Left ventricle myocardium superior (tissue), 1 donor: Measurements from ENCODE around the gene RASGRP2. TPM values are rescaled to one million over a fixed set of nuclear protein-coding genes. Genes with fewer than 3 reads are reported as not detected.
"Not testable (repeated sequence)": the region's sequence is repeated elsewhere in the genome, so short reads cannot be mapped to it uniquely, and the experiment has no call there.

Experiments used
- ATAC-seq: fragments of 200-7000 bp; cut with Tn5 transposase; one replicate; pipeline ENCODE4 v1.9.1; 2020; ENCODE audit warnings: mild to moderate bottlenecking, moderate library complexity
- DNase-seq: peaks from one replicate; pipeline ENCODE4 v3.0.0-alpha.2; 2020
- intact Hi-C: fragments of 100-400 bp; cut with micrococcal nuclease; formaldehyde crosslinking; loops from one replicate; pipeline ENCODE4 v1.11.0; 2022
- total RNA-seq: library from RNA; stranded (reverse); fragmentation: NEBNext Ultra II Directional; extraction: Animal tissue kit (Norgen Biotek cat#: 25700); gene quantifications from one replicate; pipeline ENCODE4 v1.2.1, GENCODE V29; 2021
- donor health status: DM: no; HTN: yes; CAD: no; lungs with severe emphysema.

Gene RASGRP2
- total RNA-seq, 1 donor from 2014 or later = 44.5 TPM

DNA sequence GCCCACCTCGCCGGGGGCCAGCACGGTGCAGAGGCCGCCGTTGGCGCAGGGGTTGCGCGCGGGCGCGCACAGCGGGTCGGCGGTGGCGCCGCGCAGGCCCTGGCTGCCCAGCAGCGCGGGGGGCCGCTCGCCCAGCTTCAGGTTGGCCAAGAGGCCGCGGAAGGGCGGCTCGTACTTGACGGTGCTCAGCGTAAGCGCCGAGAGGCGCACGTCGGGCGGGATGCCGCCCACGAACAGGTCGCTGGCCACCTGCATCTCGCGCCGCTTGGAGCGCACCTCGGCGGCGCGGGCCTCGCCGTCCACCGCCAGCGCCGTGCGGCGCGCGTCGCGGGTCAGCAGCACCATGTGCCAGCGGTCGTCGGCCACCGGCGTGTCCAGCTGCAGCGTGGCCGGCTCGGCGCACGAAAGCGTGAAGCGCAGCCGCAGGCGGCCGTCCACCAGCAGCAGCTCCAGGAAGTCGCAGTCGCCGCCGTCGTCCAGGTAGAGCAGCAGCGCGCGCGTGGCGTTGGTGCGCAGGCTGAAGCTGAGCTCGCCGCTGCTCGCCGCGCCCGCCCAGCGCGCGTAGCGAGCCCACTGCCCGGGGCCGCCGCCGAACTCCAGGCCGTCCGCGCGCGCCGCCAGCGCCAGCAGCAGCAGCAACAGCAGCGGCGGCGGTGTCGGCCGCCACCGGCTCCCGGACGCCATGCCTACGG lies 30.8 kb downstream of the RASGRP2 start:
- intact Hi-C loops = no loop called here
- ATAC-seq = peak; percentile 64
- DNase-seq = peak; percentile 57

GRCh38 chr11:64712430-64713015 lies 31.4 kb downstream of the RASGRP2 start:
- intact Hi-C loops = no loop called here
- ATAC-seq = no peak
- DNase-seq = no peak

GRCh38 chr11:64711956-64712362 lies 32.0 kb downstream of the RASGRP2 start:
- intact Hi-C loops = no loop called here
- ATAC-seq (no peak), DNase-seq (no peak)

DNA sequence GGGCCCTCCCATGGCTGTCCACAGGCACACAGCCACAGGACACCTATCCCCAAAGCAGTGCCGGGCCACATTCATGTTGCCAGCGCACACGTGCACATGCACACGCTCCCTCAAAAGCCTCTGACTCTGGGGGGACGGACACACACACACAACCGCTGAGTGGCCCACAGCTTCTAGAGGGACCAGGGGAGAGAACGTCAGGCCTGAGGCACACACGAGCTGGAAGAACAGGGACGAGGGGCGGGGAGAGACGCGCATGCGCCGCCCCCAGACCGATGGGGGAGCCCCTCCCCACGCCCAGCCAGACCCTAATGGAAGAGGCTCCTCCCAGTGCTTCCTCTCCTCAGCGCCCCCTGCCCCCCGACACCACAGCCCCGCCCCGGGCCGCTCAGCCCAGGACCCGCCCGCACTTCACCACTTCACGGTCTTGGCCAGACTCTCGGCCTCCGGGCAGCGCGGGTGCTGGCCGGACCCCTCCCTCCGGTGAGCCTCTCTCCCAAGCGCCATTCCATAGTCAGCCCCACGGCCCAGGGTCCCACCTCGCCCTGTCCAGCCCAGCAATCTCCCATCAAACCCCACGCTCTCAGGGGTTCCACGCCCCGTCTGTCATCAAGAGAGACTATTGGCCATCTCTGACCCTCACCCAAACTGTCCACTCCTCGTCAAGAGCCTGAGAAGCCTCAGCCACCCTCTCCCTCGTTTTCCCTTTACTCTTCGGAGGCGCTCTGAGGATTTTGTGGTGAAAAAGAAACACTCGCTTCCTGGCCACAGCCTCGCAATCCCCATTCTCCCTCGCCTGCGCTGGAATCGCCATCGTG lies 32.6 kb downstream of the RASGRP2 start:
- no peak for ATAC-seq
- DNase-seq = no peak
- intact Hi-C loops = no loop called here

- no peak for DNase-seq
- intact Hi-C loops = no loop called here
- no peak for ATAC-seq
Observed at GRCh38 chr11:64710418-64711137, 33.4 kb downstream of the RASGRP2 start.

DNA sequence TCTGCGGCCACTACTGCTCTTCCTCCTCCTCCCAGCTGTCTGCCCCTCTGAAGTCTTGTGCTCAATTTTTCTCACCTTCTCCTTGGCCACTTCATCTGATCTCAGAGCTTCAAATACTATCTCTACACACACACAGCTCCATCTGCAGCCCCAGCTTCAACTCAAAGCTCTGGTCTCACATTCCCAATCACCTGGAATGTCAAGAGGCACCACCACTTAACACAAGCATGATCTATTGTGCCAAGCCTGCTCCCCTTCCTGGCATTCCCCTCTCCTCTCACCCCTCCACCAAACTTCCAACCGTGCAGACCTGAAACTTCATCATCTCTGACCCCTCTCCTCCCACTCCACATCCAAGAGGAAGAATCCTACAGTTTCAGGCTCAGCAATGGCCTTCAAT lies 38.4 kb downstream of the RASGRP2 start:
- ATAC-seq (no peak), DNase-seq (no peak)
- intact Hi-C loops = no loop called here

GRCh38 chr11:64703048-64703447 lies 40.9 kb downstream of the RASGRP2 start:
- DNase-seq = no peak
- intact Hi-C loops = no loop called here
- ATAC-seq = no peak

DNA sequence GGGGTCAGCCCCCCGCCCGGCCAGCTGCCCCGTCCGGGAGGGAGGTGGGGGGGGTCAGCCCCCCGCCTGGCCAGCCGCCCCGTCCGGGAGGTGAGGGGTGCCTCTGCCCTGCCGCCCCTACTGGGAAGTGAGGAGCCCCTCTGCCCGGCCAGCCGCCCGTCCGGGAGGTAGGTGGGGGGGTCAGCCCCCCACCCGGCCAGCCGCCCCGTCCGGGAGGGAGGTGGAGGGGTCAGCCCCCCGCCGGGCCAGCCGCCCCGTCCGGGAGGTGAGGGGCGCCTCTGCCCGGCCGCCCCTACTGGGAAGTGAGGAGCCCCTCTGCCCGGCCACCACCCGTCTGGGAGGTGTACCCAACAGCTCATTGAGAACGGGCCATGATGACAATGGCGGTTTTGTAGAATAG lies 42.0 kb downstream of the RASGRP2 start:
- DNase-seq, intact Hi-C loops, ATAC-seq: not testable (repeated sequence)

DNA sequence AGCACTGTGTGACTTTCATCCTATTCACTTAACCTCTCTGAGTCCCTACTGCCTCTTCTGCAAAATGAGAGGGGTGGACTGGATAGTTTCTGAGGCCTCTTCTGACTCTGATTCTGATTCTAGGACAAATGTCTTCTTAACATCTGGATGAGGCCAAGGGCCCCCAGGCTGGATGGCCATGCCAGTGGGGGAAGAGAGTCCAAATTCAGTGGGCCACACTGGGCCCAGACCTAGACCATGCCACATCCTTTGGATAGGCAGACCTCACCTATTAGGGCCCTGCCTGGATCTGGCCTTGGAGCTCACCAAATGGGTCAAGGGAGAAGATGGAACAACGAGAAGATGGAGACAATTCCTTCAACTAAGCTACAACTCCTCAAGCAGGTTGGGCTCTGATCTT lies 45.5 kb downstream of the RASGRP2 start:
- ATAC-seq = no peak
- intact Hi-C loops = no loop called here
- DNase-seq = no peak

DNA sequence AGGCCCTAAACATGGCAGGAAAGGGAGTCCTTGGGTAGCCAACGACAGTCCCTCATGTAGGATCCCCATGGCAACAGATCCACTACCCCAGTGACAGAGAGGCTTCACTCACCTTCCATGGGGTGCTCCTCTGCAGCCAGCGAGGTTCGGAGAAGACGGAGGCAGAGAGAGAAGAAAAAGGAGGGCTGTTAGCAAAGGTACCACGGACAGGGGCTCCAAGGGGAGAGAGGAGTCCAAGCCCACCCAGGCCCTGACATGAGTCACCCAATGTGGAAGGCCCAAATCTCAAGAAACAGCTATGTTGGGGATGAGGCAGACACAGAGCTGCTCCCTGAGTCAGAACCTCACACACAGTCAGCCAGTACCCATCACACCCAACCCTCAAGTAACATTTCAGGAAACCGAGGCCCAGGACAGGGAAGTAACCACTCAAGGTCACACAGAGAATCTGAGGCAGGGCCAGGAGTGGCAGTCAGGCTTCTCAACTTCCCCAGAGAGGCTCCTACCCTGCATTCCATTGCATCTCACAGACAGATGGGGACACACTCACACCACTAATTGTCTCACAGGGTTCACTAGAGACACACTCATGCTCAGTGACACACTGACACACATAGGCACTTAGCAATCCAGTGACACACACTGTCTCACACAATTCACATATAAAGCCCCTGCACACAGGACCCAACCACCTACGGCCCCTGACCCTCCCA lies 46.1 kb downstream of the RASGRP2 start:
- intact Hi-C loops = no loop called here
- ATAC-seq (no peak), DNase-seq (no peak)

- ATAC-seq (no peak), DNase-seq (no peak)
- intact Hi-C loops = no loop called here
Observed at GRCh38 chr11:64696045-64696444, 47.9 kb downstream of the RASGRP2 start.

DNA sequence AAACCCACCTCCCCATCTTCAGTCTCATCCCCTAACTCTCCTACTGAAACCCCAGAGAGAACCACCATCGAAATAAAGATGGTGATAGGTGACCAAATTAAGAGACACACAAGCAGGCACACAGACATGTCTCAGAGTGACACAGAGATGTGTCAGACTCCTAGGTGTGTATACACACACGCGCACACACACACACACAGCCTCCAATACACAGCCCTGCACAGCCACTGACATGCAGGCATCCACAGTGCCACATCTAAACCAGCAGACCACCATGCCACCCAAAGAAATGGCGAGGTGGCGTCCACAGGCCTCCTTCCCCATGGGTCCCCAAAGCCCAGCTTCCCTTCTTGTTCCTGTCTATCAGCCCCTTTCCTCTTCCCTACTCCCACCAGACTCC lies 48.4 kb downstream of the RASGRP2 start:
- ATAC-seq = no peak
- intact Hi-C loops = no loop called here
- no peak for DNase-seq

DNA sequence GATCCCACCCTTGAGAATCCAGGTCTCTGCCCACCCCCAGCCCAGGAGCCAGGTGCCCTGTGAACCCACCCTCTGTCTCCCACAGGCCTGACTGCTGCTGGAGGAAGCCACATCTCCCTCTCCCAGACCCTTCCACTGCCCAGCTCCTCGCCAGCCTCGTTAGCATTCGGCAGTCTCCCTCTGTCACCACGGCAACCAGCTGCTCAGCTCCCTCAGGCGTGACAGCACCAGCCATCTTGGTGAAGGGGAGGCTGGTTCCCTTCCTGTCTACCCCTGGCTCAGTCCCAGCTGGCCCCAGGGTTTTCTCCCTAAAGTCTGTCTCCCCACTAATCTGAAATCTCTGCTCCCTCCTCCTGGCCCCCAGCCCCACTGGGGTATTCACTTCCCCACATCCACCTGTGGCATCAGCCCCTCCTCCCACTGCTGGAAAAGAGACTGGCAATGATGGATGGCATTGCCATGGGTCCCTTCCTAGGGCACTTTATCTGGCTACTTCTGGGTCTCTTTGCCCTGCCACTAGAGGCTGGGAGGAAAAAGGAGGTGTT lies 49.0 kb downstream of the RASGRP2 start:
- DNase-seq (no peak), ATAC-seq (no peak)
- intact Hi-C loops = no loop called here

DNA sequence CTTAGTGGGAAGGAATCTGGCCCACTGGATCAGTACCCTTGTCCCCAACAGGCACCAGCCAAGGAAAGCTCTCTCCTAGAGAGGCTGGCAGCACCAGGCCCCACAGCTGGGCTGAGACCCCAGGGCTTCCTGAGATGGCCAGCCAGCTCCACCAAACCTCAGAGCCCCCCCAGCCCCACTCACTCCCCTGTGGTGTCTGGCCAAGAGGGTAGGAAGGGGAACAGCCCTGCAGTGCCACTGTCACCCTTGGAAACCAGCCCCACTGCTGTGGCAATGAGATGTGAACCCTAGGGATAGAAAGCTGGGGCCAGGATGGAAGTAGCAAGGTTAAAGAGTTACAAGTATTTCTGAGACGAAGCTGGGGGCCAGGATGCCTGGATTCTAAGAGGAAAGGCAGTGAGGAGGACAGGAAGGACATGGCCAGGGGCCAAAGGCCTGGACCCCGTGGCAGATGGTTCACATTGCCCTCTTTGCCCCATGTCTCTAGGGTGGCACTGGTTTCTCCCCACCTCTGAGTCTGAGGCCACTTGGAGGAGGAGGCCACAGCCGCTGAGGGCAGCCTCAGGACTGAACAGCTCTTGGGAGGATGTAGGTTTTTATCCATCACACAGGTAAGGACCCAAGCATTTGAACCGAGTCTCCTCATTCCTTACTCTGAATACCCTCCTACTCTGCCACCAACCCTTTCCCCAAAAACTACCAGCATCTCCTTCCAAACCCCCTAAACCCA lies 49.8 kb downstream of the RASGRP2 start:
- intact Hi-C loops = no loop called here
- DNase-seq (no peak), ATAC-seq (no peak)

DNA sequence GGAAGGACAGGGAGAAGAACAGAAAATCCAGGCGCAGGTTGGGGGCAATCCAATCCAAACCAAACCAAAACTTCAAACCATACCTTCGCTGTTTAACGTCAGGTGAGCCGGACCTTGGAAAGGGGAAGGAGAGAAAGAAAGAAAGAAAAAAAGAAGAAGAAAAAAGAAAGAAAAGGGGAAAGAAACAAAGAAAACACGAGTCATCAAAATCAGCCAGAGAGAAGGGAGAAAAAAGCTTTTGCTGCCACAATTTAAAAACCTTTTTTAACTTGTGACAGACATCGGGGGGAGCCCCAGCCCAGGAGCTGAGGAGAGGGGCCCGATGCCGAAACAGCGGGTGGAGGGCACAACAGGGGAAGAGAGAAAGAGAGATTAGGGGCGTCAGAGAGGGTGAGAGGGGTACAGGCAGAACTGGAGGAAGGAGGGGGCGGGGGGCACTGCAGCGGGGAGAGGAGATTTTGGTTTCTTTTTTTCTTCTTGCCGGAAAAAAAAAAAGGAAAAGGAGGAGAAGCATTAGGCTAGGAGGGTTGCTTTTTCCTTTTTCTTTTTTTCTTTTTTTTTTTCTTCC lies 51.1 kb downstream of the RASGRP2 start:
- DNase-seq = no peak
- intact Hi-C loops = no loop called here
- no peak for ATAC-seq

DNA sequence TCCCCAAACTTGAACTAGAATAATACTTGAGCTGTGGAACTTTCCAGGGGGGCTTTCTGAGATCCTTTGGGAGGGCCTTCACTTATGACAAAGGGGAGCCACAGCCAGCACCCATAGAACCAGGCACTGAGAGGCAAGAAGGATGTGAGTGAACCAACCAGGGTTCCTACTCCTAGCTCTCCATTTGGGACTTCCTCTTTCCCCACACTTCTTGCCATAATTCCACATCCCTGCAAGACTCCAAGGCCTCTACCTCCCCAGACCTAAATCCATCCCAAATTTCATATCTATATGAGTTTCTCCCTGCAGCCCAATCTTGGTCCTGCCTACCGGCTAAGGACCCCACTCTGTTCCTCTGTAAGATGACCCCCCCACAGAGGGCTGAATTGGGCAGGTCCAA lies 52.4 kb downstream of the RASGRP2 start:
- ATAC-seq = no peak
- intact Hi-C loops = no loop called here
- no peak for DNase-seq

DNA sequence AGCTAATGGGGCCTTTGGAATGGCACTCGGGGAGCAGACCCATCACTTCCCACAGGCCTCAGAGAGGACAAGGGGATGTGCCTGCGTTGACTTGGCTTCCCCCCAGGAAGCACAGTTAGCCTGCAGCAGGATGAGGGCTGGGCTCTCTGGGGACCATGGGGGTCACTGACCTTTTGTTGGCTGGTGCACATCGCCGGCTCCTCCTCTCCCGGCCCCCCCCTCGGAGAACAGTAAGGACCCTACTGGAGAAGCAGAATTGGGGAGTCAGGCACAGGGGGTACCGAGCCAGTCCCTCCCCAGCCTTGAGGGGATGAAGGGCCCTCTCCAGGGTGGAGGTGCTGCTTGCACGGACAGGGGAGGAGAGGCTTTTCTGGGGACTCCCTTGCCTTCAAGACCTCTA lies 53.7 kb downstream of the RASGRP2 start:
- no peak for ATAC-seq
- intact Hi-C loops = no loop called here
- peak; percentile 61 for DNase-seq

- ATAC-seq (peak; percentile 96), DNase-seq (peak; percentile 94)
- intact Hi-C loops = no loop called here
Observed at GRCh38 chr11:64688534-64688982, 55.4 kb downstream of the RASGRP2 start.
